Ishikawa (cell line): Measurements from ENCODE around the gene C7orf57.
A peak's percentile ranks its signal among the peaks of the same experiment; 100 is the strongest.

Experiments used
- CEBPB ChIP-seq: IDR thresholded peaks from 2 replicates; pipeline ENCODE4 v1.6.1; 2012
- CREB1 ChIP-seq: IDR thresholded peaks from 2 replicates; pipeline ENCODE4 v1.6.1; 2012; ENCODE audit warnings: low read depth
- EGR1 ChIP-seq: IDR thresholded peaks from 2 replicates; pipeline ENCODE4 v1.6.1; 2012
- EP300 ChIP-seq: IDR thresholded peaks from 2 replicates; pipeline ENCODE4 v1.6.1; 2012; ENCODE audit warnings: borderline replicate concordance
- FOXM1 ChIP-seq: IDR thresholded peaks from 2 replicates; pipeline ENCODE4 v1.6.1; 2012; ENCODE audit warnings: low read depth, borderline replicate concordance
- NFIC ChIP-seq: IDR thresholded peaks from 2 replicates; pipeline ENCODE4 v1.6.1; 2012
- RAD21 ChIP-seq: IDR thresholded peaks from 2 replicates; pipeline ENCODE4 v1.6.1; 2012; ENCODE audit warnings: low read depth
- TCF12 ChIP-seq: IDR thresholded peaks from 2 replicates; pipeline ENCODE4 v1.6.1; 2012; ENCODE audit warnings: low read depth
- TEAD4 ChIP-seq: IDR thresholded peaks from 2 replicates; pipeline ENCODE4 v1.6.1; 2012
- YY1 ChIP-seq: IDR thresholded peaks from 2 replicates; pipeline ENCODE4 v1.6.1; 2012; ENCODE audit warnings: low read depth
- ZBTB7A ChIP-seq: IDR thresholded peaks from 2 replicates; pipeline ENCODE4 v1.6.1; 2012; ENCODE audit warnings: low read depth
- TF ChIP-seq, protein P1 (sequence below): IDR thresholded peaks from 2 replicates; pipeline ENCODE4 v1.6.1; 2012
- TF ChIP-seq, protein P2 (sequence below): IDR thresholded peaks from 2 replicates; pipeline ENCODE4 v1.6.1; 2012; ENCODE audit warnings: low read depth, mild to moderate bottlenecking
- TF ChIP-seq, protein P3 (sequence below): IDR thresholded peaks from 2 replicates; pipeline ENCODE4 v1.6.1; 2012

DNA sequence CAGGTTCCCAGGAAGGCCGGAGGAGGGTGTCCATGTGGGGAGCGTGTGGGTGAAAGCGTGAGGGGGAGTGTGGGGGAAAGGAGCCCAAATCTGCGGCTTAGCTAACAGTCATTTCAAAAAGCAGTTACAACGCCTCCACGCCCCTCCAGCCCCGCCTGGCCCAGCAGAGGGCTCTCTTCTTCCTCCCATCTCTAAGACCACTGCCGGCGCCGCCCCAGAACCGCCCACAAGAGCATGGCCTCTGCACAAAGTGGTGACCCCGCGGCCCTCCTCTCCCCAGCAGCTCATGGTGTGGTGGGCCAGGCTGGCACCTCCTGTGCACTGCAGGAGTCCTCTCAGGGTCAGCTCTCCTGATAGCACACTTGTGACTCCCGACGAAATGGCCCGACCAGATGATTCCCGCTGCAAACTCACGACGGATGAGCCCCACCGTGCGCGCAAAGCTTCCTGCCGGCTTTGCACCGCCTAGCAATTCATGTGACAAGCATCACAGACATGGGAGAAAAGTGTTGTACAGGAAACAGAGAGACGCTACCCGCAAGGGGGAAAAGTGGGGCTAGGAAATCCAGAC, 43.5 kb upstream of the C7orf57 start:
- TF ChIP-seq YY1 (no peak), EGR1 (no peak), NFIC (no peak), TEAD4 (no peak), FOXM1 (no peak), RAD21 (peak; percentile 40; the same call in 1 of the 2 replicates), TCF12 (no peak), ZBTB7A (no peak), CEBPB (no peak), CREB1 (no peak), EP300 (no peak)
- TF ChIP-seq, protein P1, sequence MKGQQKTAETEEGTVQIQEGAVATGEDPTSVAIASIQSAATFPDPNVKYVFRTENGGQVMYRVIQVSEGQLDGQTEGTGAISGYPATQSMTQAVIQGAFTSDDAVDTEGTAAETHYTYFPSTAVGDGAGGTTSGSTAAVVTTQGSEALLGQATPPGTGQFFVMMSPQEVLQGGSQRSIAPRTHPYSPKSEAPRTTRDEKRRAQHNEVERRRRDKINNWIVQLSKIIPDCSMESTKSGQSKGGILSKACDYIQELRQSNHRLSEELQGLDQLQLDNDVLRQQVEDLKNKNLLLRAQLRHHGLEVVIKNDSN = no peak
- TF ChIP-seq, protein P2, sequence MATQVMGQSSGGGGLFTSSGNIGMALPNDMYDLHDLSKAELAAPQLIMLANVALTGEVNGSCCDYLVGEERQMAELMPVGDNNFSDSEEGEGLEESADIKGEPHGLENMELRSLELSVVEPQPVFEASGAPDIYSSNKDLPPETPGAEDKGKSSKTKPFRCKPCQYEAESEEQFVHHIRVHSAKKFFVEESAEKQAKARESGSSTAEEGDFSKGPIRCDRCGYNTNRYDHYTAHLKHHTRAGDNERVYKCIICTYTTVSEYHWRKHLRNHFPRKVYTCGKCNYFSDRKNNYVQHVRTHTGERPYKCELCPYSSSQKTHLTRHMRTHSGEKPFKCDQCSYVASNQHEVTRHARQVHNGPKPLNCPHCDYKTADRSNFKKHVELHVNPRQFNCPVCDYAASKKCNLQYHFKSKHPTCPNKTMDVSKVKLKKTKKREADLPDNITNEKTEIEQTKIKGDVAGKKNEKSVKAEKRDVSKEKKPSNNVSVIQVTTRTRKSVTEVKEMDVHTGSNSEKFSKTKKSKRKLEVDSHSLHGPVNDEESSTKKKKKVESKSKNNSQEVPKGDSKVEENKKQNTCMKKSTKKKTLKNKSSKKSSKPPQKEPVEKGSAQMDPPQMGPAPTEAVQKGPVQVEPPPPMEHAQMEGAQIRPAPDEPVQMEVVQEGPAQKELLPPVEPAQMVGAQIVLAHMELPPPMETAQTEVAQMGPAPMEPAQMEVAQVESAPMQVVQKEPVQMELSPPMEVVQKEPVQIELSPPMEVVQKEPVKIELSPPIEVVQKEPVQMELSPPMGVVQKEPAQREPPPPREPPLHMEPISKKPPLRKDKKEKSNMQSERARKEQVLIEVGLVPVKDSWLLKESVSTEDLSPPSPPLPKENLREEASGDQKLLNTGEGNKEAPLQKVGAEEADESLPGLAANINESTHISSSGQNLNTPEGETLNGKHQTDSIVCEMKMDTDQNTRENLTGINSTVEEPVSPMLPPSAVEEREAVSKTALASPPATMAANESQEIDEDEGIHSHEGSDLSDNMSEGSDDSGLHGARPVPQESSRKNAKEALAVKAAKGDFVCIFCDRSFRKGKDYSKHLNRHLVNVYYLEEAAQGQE = no peak
- TF ChIP-seq, protein P3, sequence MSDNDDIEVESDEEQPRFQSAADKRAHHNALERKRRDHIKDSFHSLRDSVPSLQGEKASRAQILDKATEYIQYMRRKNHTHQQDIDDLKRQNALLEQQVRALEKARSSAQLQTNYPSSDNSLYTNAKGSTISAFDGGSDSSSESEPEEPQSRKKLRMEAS = no peak
